Dedifferentiated amniotic fluid mesenchymal stem cell (primary cell): ENCODE data around the gene RBM5.

Experiments used
- DNase-seq: peaks from one replicate; pipeline ENCODE4 v3.0.0-alpha.2; 2016; ENCODE audit errors: extremely low spot score

Gene RBM5

DNA sequence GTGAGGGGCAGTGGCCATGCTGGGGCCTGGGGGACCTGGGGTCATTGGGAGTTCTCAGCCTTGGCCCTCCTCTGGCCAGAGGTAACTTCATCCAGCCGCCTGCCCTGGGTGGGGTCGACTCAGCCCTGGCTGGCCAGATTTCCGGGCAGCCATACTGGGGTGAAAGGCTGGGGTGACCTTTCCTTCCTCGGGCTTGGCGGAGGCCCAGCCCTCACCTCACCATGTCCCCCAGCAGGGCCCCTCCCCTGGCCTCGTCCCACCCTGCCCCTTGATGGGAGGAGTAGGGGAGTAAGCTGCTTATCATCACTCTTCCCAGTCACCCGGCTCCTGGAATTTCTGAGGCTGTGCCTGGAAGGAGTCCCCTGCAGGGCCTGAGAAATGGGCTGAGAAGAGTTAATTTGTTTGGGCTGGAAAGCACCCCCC lies 71.9 kb downstream of the RBM5 start:
- DNase-seq: no peak

- DNase-seq: no peak
Measured at GRCh38 chr3:50161320-50161719, 72.6 kb downstream of the RBM5 start.

- DNase-seq: no peak
Measured at GRCh38 chr3:50162034-50162883, 73.5 kb downstream of the RBM5 start.

DNA sequence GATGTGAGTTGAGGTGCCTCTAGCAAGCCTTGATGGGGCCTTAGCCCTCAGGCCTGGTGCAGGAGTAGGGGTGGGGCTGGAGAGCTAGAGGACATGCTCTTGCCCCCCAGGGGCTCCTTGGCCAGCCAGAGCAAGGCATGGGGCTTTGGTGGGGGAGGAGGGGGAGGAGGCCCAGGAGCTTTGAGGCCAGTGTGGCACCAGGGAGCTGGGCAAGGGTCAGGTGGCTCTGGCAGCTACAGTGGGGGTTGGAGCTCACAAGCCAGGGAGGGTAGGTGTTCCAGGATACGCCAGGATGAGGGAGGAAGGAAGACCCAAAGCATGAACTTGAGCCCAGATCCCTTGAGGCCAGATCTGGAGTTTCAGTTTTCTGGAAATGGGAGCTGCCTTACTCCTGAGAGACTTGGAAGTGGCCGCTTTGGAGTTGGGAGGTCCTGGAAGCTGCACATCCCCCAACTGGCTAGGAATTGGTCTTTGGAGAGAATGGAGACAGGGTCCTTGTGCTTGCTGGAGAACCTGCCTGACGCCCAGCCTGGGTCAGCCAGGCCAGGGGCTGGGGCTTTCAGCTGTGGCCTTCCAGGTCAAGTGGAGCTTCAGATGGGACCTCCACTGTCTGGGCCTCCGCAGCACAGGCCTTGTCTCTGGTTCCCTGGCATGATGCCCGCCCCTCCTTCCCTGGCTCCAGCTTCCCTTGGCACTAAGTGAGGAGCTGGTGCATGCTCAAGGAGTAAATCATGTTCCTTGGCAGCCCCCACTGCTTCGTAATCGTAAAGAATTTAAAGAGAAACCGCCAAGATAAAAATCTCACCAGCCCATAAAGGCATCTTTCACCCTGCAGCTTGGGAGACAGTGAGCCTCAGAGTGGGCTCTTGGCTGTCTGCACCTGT lies 75.1 kb downstream of the RBM5 start:
- DNase-seq: peak; percentile 97

GRCh38 chr3:50164481-50164880 lies 75.8 kb downstream of the RBM5 start:
- DNase-seq: no peak

GRCh38 chr3:50164984-50165909 lies 76.5 kb downstream of the RBM5 start:
- peak; percentile 78 for DNase-seq

- DNase-seq: no peak
Measured at GRCh38 chr3:50165910-50166538, 77.3 kb downstream of the RBM5 start.

DNA sequence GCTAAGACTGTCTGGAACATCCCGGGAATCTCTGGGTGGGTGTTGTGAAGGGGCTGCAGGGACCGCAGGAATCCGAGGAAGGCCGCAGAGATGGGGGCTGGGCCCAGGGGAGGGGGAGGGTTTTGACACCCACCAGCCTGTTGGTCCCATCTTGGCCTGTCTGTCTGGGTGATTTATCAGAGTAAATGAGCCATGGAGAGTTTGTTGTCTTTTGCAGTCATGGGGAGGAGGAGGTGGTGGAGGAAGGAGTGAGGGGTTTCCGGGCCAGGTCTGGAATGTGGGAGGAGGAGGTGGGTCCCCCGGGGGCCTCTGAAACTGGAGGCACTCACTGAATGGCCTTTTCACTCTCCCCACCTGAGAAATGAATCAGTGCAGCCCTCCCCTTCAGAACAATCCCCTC lies 77.9 kb downstream of the RBM5 start:
- no peak for DNase-seq

GRCh38 chr3:50167069-50167840 lies 78.5 kb downstream of the RBM5 start:
- DNase-seq: no peak

DNA sequence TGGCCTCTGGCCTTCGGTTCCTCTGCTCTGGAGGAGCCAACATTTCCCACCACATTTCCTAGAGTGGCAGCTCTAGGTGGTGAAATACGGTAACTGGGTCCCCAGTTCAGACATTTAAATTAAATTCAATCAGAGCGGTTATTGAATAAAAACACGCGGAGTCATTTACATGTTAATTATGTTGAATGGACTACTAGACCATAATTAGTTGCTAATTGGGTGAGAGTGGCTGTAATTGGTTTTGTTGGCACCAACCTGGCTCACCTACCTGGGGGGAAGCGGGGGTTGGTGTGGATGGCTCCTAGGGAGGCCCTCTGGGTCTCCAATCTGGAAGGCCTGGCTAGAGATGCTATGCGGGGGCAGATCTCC lies 79.1 kb downstream of the RBM5 start:
- no peak for DNase-seq

DNA sequence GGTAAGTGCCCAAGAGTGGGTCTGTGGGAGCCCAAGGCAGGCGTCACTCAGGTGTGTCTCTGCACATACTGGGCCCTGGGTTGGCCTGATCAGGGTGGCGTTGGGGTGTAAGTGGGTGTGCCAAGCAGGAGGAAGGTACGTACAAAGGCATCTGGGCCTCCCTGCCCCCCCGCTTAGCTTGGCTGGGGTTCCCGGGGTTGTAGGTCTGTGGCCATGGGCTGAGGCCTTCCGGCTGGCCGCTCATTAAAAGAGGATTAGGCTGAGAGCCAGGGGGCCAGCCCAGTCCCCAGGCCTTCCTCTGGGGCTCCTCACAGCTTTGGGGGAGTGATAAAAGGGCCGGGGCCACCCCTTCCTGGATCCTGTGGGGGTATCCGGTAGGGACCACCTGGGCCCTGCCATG lies 79.7 kb downstream of the RBM5 start:
- DNase-seq: no peak
